ENCODE data around the gene SMARCB1. TPM values are rescaled to one million over a fixed set of nuclear protein-coding genes. Genes with fewer than 3 reads are reported as not detected.

The SMARCB1 gene
- total and polyA plus RNA-seq, 2 donors (not counting 3 experiments of a cell fraction or from before 2014, with no cell fraction given) = 113 to 148 TPM

GRCh38 chr22:23753385-23753784, 33.4 kb upstream of the SMARCB1 start:
- dilution Hi-C loops (cut with MboI; ENCODE audit: extremely low pct_ligation_motif_present, low sequenced_read_pairs) = no loop called here
- Histone ChIP-seq H2AFZ (ENCODE audit: low read depth, low read length) (no peak overlapping the region), H3K4me3 (replicated peaks in 1 of 3; ENCODE audit: insufficient read depth in 1 of 3, low read depth in 1 of 3, low read length in 3 of 3) (no peak overlapping the region), H3K4me1 (ENCODE audit: control insufficient read depth, extremely low read depth, insufficient read depth, low read length) (peaks cover 10% of the 10 kb centered on the region), H4K20me1 (replicated peaks; ENCODE audit: control insufficient read depth, extremely low read depth, insufficient read depth, low read length) (no peaks in the 10 kb centered on the region), H3K27me3 (ENCODE audit: control insufficient read depth in 2 of 2, insufficient read depth in 2 of 2, low read length in 2 of 2) (no peaks in the 10 kb centered on the region), H3K79me2 (ENCODE audit: control insufficient read depth, insufficient read depth, low read length) (no peaks in the 10 kb centered on the region), H3K9ac (replicated peaks; ENCODE audit: extremely low read depth, insufficient read depth, low read length) (no peak overlapping the region), H3K9me3 (replicated peaks; ENCODE audit: control insufficient read depth, insufficient read depth, low read length) (no peaks in the 10 kb centered on the region), H3K9me1 (replicated peaks; ENCODE audit: control insufficient read depth, extremely low read depth, insufficient read depth, low read length) (no peaks in the 10 kb centered on the region), H3K36me3 (ENCODE audit: control insufficient read depth in 2 of 2, extremely low read depth in 1 of 2, insufficient read depth in 2 of 2, low read length in 2 of 2) (no peaks in the 10 kb centered on the region), H3K4me2 (ENCODE audit: insufficient read depth, low read length) (no peak overlapping the region), H3K27ac (ENCODE audit: insufficient read depth, low read depth, low read length) (no peak overlapping the region)
- CTCF ChIA-PET = interaction anchor here (0.8 kb wide), 1 partner anchor 8 kb away, joined by 3 read pairs; no protein-coding TSS in a partner anchor
- FAIRE-seq (no peak), DNase-seq (ENCODE audit: low read depth, low spot score) (no peak)
- BruUV-seq (replicated peaks) = no TSS peak
- POLR2A ChIA-PET = no interaction called here
- intact Hi-C loops (cut with micrococcal nuclease) = no loop called here
- TF ChIP-seq EZH2 (IDR thresholded peaks at IDR 0.05; ENCODE audit: borderline replicate concordance, low read depth, low read length, severe bottlenecking) = no peak
- no peak for TF ChIP-seq MYC (IDR thresholded peaks at IDR 0.05; ENCODE audit: low read depth, low read length)
- TF ChIP-seq POLR2A (IDR thresholded peaks at IDR 0.05; ENCODE audit: low read depth, low read length) = no peak
- TF ChIP-seq JUN (IDR thresholded peaks at IDR 0.05; ENCODE audit: borderline replicate concordance, insufficient read depth, insufficient read length, low read depth) = no peak
- TF ChIP-seq, protein P1, sequence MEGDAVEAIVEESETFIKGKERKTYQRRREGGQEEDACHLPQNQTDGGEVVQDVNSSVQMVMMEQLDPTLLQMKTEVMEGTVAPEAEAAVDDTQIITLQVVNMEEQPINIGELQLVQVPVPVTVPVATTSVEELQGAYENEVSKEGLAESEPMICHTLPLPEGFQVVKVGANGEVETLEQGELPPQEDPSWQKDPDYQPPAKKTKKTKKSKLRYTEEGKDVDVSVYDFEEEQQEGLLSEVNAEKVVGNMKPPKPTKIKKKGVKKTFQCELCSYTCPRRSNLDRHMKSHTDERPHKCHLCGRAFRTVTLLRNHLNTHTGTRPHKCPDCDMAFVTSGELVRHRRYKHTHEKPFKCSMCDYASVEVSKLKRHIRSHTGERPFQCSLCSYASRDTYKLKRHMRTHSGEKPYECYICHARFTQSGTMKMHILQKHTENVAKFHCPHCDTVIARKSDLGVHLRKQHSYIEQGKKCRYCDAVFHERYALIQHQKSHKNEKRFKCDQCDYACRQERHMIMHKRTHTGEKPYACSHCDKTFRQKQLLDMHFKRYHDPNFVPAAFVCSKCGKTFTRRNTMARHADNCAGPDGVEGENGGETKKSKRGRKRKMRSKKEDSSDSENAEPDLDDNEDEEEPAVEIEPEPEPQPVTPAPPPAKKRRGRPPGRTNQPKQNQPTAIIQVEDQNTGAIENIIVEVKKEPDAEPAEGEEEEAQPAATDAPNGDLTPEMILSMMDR (IDR thresholded peaks at IDR 0.05; ENCODE audit: extremely low read depth in 1 of 2, insufficient read depth in 1 of 2, low read depth in 1 of 2, low read length in 2 of 2) = no peak
- no peak for TF ChIP-seq POLR2AphosphoS5 (IDR thresholded peaks at IDR 0.05; ENCODE audit: insufficient read depth, low read depth, low read length)
- no peak for TF ChIP-seq MAX (IDR thresholded peaks at IDR 0.05; ENCODE audit: insufficient read depth, insufficient read length)
- no peak for TF ChIP-seq FOS (IDR thresholded peaks at IDR 0.05; ENCODE audit: borderline replicate concordance, insufficient read depth, low read length)
- no peak for TF ChIP-seq GATA2 (IDR thresholded peaks at IDR 0.05; ENCODE audit: insufficient read depth, insufficient read length, low read depth, low read length)

Measured in endothelial cell of umbilical vein (primary cell).